ENCODE results near the gene STK35. TPM values are rescaled to one million over a fixed set of nuclear protein-coding genes. Genes with fewer than 3 reads are reported as not detected.

Gene STK35
- 18.3 and 18.5 TPM in 2 replicates for total RNA-seq

- intact Hi-C loops (cut with micrococcal nuclease) = loop anchor here (1.0 to 10.0 kb wide), 5 partner anchors 94 to 1071 kb away; partner anchors contain the start of genes LZTS3, PCED1A, SIRPG and VPS16
Observed at GRCh38 chr20:2101057-2101864, at the start of gene STK35. Gene STK35 (plus strand): TSS chr20:2101827. CDS start chr20:2101882, 55 bp downstream.

DNA sequence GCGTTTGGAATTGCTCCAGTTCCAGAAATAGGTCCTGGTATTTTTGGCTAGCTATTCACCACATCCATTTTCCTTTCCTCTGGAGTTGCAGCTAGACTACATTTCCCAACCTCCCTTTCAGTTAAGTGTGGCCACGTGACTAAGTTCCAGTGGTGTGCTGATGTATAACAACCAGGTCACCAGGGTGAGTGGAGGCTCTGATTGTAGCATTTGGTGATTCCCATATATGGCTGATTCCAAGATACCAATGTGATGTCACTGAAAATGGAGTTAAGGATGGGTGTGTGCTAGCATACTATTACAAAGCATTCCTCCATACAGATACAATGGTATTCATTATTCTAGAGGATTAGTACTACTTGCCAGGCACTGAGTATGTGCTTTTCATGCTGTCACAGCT is 49.7 kb upstream of the STK35 start:
- intact Hi-C loops (cut with micrococcal nuclease) = no loop called here

DNA sequence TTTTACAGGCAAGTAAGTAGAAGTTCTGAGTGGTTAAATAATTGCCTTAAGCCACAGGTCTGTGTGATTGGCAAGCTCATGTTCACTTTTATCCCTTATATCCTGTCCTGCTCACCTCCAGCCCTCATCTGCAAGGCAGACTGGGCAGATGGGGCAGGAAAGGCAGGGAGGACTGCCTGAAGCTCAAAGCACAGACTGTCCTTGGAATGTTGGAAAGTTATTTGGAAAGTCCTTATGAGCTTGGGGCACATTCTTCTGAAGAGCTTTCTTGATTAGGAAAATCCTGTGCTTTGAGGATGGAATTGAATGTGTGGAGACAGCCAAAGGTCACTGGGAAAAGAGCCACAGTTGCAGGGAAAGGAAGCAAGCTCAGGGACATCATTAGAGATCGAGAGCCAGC is 48.9 kb upstream of the STK35 start:
- intact Hi-C loops (cut with micrococcal nuclease) = no loop called here

GRCh38 chr20:2053615-2054014 is 48.0 kb upstream of the STK35 start:
- intact Hi-C loops (cut with micrococcal nuclease) = no loop called here

GRCh38 chr20:2054911-2055310 is 46.7 kb upstream of the STK35 start:
- intact Hi-C loops (cut with micrococcal nuclease) = no loop called here

GRCh38 chr20:2059411-2059810 is 42.2 kb upstream of the STK35 start:
- intact Hi-C loops (cut with micrococcal nuclease) = no loop called here

- intact Hi-C loops (cut with micrococcal nuclease) = no loop called here
Observed at GRCh38 chr20:2065099-2065498, 36.5 kb upstream of the STK35 start.

GRCh38 chr20:2066461-2067122 is 35.0 kb upstream of the STK35 start:
- intact Hi-C loops (cut with micrococcal nuclease) = no loop called here

DNA sequence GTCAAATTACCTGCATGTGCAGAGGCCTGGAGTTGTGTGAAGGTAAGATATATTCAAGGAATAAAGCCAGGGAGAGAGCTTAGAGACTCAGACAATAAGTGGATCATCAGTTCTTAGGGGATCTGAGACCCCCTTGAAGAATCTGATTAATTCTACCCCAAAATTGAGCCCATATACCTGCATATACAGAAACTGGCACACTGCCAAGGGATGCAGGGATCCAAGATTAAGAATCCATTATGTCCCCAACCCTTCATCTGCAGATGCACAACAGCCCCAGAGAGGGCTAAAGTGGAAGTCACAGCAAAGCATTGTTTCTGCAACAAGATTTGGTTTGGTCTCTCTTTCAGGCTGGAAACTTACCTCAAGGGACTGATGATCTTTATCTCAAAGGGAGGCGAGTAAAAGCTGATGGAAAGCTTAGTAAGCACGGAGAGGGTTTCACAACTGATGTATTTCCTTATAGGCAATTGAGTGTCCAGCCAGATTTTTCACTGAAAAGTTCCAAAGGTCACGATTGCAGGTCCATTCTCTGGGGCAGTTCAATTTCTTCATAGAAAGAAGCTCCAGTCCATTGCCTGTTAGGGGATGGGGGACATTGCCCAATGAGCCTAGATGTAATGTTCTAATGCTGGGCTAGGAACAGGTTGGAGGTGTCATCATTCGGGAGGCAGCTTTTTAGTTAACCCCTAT is 20.9 kb upstream of the STK35 start:
- intact Hi-C loops (cut with micrococcal nuclease) = no loop called here

DNA sequence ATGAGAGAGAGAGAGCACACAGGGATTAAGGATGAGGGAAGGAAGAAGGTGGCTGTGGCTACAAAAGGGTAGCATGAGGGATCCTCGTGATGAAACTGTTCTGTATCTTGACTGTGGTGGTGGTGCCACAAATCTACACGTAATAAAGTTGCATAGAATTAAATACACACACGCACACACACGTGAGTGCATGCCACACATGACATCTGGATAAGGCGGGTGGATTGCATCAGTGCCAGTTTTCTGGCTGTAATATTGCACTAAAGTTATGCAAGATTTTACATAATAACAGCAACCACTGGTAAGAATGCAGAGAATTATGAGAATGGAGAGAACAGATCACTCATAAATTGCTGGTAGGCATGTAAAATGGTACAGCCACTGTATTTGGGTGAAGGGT is 16.9 kb upstream of the STK35 start:
- intact Hi-C loops (cut with micrococcal nuclease) = no loop called here

GRCh38 chr20:2086177-2086979 is 15.2 kb upstream of the STK35 start:
- intact Hi-C loops (cut with micrococcal nuclease) = no loop called here

- intact Hi-C loops (cut with micrococcal nuclease) = no loop called here
Observed at GRCh38 chr20:2086980-2087377, 14.6 kb upstream of the STK35 start.

GRCh38 chr20:2088891-2089290 is 12.7 kb upstream of the STK35 start:
- intact Hi-C loops (cut with micrococcal nuclease) = no loop called here

DNA sequence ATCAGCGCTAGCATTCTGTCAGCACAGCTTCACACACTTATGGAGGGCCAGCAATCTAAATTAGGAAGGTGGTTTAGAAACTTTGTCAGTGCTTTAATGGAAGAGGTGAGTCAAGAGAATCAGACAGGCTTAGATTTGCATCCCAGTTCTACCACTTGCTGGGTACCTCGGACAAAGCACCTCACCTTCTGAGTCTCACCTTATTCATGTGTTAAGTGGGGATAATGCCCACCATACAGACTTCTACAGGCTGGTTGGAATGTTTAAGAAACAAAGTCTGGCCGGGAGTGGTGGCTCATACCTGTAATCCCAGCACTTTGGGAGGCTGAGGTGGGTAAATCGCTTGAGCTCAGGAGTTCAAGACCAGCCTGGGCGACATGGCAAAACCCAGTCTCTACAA is 12.2 kb upstream of the STK35 start:
- intact Hi-C loops (cut with micrococcal nuclease) = no loop called here

- intact Hi-C loops (cut with micrococcal nuclease) = loop anchor here (1.0 to 2.0 kb wide), 2 partner anchors 87 to 128 kb away; no protein-coding TSS in a partner anchor
Observed at GRCh38 chr20:2093159-2093781, 8.4 kb upstream of the STK35 start.

GRCh38 chr20:2093883-2094282 is 7.7 kb upstream of the STK35 start:
- intact Hi-C loops (cut with micrococcal nuclease) = loop anchor here (1.0 to 2.0 kb wide), 2 partner anchors 88 to 129 kb away; no protein-coding TSS in a partner anchor

DNA sequence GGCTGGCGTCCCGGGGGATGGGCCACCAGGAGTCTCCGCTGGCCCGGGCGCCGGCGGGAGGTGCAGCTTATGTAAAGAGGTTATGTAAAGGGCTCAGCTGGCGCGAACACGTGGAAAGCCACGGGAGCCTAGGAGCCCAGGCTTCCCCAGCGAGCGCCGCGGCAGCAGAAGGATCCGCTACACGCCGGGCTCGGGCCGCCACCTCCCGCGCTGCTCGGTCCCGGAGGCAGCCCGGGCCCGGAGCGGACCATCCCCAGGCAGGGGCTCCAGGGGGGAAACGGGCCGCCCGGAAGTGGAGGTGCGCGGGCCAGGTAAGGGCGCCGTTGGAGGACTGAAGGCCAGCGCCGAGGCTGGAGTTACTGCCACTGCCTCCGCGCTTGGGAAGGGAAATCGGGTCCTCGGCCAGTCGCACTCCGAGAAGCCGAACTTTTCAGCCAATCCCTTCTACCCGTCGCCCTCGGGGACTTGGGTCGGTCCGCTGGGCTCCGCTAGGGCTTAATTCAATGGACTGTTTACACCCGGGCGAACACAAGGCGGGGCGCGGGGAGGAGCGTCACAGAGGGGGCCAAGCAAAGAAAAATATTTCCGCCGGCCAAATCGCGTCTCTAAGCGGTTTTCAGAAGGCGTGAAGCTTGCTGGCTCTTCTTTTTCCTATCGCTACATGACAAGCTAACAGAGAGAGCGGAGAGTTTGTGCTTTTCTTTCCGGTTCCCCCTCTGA is 398 bp downstream of the STK35 start:
- intact Hi-C loops (cut with micrococcal nuclease) = loop anchor here (1.0 to 10.0 kb wide), 14 partner anchors 71 to 1269 kb away; partner anchors contain the start of genes FAM110A, IDH3B, LZTS3 and PCED1A

GRCh38 chr20:2102585-2103460 is 1.2 kb downstream of the STK35 start:
- intact Hi-C loops (cut with micrococcal nuclease) = loop anchor here (1.0 to 10.0 kb wide), 12 partner anchors 70 to 1270 kb away; partner anchors contain the start of genes FAM110A, IDH3B, LZTS3 and PCED1A
